Panc1 (cell line): Measurements from ENCODE around the gene KCNQ1. TPM values are rescaled to one million over a fixed set of nuclear protein-coding genes. Genes with fewer than 3 reads are reported as not detected.

ENCODE experiments used
- ATAC-seq: fragments of 200-7000 bp; cut with Tn5 transposase; 2 replicates; pipeline ENCODE4 v1.9.1; 2020; ENCODE audit warnings: mild to moderate bottlenecking, moderate library complexity
- BruUV-seq: library from RNA; stranded (reverse); fragments of 400-500 nt; replicated peaks from 2 replicates; lab custom pipeline; 2021; lab: Mats Ljungman, UMichigan
- CTCF ChIA-PET: fragments of 300-600 bp; sonication (Branson Sonifier 250); formaldehyde crosslinking; loops from one replicate; lab custom pipeline; 2022; ENCODE audit warnings: antibody characterized with exemption; lab: Charles Lee
- POLR2A ChIA-PET: fragments of 300-600 bp; sonication (Branson Sonifier 250); formaldehyde crosslinking; loops from one replicate; lab custom pipeline; 2022; ENCODE audit warnings: antibody characterized with exemption; lab: Charles Lee
- DNase-seq: peaks from one replicate; pipeline ENCODE4 v3.0.0-alpha.2; 2010; ENCODE audit warnings: low read depth, low spot score
- H3K27ac ChIP-seq: 2 replicates; pipeline ENCODE4 v1.5.1; 2011; ENCODE audit warnings: mild to moderate bottlenecking, low read length, inconsistent platforms
- H3K27me3 ChIP-seq: fragments of 200-500 bp; sonication (Bioruptor generic); 2 replicates; pipeline ENCODE4 v1.6.0; 2014; ENCODE audit warnings: low read length, inconsistent platforms; ENCODE audit not compliant: control insufficient read depth, insufficient read depth
- H3K36me3 ChIP-seq: fragments of 200-500 bp; sonication (Bioruptor generic); 2 replicates; pipeline ENCODE4 v1.5.1; 2014; ENCODE audit warnings: inconsistent platforms, mild to moderate bottlenecking, low read length, moderate library complexity; ENCODE audit not compliant: control insufficient read depth, insufficient read depth
- H3K4me1 ChIP-seq: 2 replicates; pipeline ENCODE4 v1.5.1; 2011; ENCODE audit warnings: inconsistent platforms, mild to moderate bottlenecking, low read length, moderate library complexity; ENCODE audit not compliant: control insufficient read depth, insufficient read depth
- H3K4me3 ChIP-seq, 2 experiments: 2 replicates each; pipeline ENCODE4 v1.5.1; 2011 to 2012; ENCODE audit warnings: low read depth in 2 of 2, low read length in 2 of 2, mild to moderate bottlenecking in 2 of 2, inconsistent platforms in 1 of 2, moderate library complexity in 1 of 2
- H3K9me3 ChIP-seq: fragments of 200-500 bp; sonication (Bioruptor generic); 2 replicates; pipeline ENCODE4 v1.5.1; 2014; ENCODE audit warnings: low read depth, mild to moderate bottlenecking, inconsistent platforms, low read length, moderate library complexity; ENCODE audit not compliant: control insufficient read depth, insufficient read depth
- POLR2AphosphoS5 ChIP-seq: IDR thresholded peaks from 2 replicates; pipeline ENCODE4 v1.6.1; 2012; ENCODE audit warnings: mild to moderate bottlenecking, low read depth, low read length, moderate library complexity
- SIN3A ChIP-seq: IDR thresholded peaks from 2 replicates; pipeline ENCODE4 v1.6.1; 2012; ENCODE audit warnings: low read depth, mild to moderate bottlenecking, low read length, moderate library complexity, borderline replicate concordance; ENCODE audit not compliant: insufficient read depth
- TCF7L2 ChIP-seq: IDR thresholded peaks from 2 replicates; pipeline ENCODE4 v1.6.1; 2011; ENCODE audit warnings: mild to moderate bottlenecking, low read depth, low read length, inconsistent platforms
- in situ Hi-C: cut with HindIII; loops from 2 replicates; pipeline ENCODE4 v1.10.0; 2016; ENCODE audit warnings: low sequenced_read_pairs, low pct_unique_long_range_greater_than_20kb
- intact Hi-C: fragments of 100-400 bp; cut with micrococcal nuclease; formaldehyde crosslinking; loops from one replicate; pipeline ENCODE4 v1.10.0; 2022; ENCODE audit not compliant: unreplicated experiment
- total RNA-seq: library from RNA; stranded (reverse); gene quantifications from one replicate; pipeline ENCODE4 v1.2.1, GENCODE V29; 2021; ENCODE audit not compliant: unreplicated experiment
- TF ChIP-seq, protein P1 (sequence below): fragments of 450-650 bp; IDR thresholded peaks from 2 replicates; pipeline ENCODE4 v1.5.1; 2017; ENCODE audit warnings: mild to moderate bottlenecking
- TF ChIP-seq, protein P2 (sequence below), 2 experiments: IDR thresholded peaks; 2 replicates each; pipeline ENCODE4 v1.6.1; 2011 to 2012; ENCODE audit warnings: low read depth in 2 of 2, control low read depth in 1 of 2, low read length in 1 of 2, mild to moderate bottlenecking in 1 of 2, moderate library complexity in 1 of 2; ENCODE audit not compliant: insufficient read depth in 1 of 2

KCNQ1 gene
- total RNA-seq, 1 experiment from 2014 or later, result 1.0 TPM

DNA sequence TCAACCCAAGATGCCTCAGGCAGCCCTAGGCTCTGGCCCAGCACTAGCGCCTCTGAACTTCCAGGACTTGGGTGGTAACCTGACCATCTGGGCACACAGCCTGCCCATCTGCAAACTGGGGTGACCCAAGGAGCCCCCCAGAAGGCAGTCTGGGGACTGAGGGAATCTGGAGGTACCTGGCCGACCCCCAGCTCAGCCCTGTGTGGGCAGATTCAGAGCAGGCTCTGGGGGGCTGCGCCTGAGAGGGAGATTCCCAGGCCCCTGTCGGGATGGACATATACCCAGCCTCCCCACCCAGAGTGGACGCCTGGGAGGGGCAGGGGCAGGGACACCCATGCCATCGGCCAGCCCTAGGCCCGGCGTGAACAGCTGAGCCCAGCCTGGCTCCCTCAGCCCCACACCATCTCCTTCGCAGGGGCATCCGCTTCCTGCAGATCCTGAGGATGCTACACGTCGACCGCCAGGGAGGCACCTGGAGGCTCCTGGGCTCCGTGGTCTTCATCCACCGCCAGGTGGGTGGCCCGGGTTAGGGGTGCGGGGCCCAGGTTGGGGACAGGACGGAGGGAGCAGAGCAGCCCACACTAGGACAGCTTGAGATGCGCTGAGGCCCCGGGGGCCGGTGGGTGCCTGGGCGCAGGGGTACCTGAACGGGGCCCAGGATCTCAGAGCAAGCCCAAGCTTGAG, 126.9 kb downstream of the KCNQ1 start:
- ChIA-PET CTCF (no interaction called here), POLR2A (no interaction called here)
- TF ChIP-seq SIN3A, result no peak
- TF ChIP-seq, protein P1, sequence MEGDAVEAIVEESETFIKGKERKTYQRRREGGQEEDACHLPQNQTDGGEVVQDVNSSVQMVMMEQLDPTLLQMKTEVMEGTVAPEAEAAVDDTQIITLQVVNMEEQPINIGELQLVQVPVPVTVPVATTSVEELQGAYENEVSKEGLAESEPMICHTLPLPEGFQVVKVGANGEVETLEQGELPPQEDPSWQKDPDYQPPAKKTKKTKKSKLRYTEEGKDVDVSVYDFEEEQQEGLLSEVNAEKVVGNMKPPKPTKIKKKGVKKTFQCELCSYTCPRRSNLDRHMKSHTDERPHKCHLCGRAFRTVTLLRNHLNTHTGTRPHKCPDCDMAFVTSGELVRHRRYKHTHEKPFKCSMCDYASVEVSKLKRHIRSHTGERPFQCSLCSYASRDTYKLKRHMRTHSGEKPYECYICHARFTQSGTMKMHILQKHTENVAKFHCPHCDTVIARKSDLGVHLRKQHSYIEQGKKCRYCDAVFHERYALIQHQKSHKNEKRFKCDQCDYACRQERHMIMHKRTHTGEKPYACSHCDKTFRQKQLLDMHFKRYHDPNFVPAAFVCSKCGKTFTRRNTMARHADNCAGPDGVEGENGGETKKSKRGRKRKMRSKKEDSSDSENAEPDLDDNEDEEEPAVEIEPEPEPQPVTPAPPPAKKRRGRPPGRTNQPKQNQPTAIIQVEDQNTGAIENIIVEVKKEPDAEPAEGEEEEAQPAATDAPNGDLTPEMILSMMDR, result no peak
- TF ChIP-seq TCF7L2, result no peak
- TF ChIP-seq, protein P2, sequence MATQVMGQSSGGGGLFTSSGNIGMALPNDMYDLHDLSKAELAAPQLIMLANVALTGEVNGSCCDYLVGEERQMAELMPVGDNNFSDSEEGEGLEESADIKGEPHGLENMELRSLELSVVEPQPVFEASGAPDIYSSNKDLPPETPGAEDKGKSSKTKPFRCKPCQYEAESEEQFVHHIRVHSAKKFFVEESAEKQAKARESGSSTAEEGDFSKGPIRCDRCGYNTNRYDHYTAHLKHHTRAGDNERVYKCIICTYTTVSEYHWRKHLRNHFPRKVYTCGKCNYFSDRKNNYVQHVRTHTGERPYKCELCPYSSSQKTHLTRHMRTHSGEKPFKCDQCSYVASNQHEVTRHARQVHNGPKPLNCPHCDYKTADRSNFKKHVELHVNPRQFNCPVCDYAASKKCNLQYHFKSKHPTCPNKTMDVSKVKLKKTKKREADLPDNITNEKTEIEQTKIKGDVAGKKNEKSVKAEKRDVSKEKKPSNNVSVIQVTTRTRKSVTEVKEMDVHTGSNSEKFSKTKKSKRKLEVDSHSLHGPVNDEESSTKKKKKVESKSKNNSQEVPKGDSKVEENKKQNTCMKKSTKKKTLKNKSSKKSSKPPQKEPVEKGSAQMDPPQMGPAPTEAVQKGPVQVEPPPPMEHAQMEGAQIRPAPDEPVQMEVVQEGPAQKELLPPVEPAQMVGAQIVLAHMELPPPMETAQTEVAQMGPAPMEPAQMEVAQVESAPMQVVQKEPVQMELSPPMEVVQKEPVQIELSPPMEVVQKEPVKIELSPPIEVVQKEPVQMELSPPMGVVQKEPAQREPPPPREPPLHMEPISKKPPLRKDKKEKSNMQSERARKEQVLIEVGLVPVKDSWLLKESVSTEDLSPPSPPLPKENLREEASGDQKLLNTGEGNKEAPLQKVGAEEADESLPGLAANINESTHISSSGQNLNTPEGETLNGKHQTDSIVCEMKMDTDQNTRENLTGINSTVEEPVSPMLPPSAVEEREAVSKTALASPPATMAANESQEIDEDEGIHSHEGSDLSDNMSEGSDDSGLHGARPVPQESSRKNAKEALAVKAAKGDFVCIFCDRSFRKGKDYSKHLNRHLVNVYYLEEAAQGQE (IDR thresholded peaks at IDR 0.05; ENCODE audit: insufficient read depth in 1 of 2, low read depth in 2 of 2, low read length in 1 of 2), result no peak
- no peak for TF ChIP-seq POLR2AphosphoS5
- Histone ChIP-seq H3K4me3 (no peak overlapping the region), H3K27me3 (no peaks in the 10 kb centered on the region), H3K9me3 (no peaks in the 10 kb centered on the region), H3K36me3 (no peaks in the 10 kb centered on the region), H3K4me1 (no peaks in the 10 kb centered on the region), H3K27ac (no peak overlapping the region)
- ATAC-seq (no peak), DNase-seq (no peak)
- BruUV-seq, result no TSS peak
- intact Hi-C loops, result no loop called here
- in situ Hi-C loops, result no loop called here

DNA sequence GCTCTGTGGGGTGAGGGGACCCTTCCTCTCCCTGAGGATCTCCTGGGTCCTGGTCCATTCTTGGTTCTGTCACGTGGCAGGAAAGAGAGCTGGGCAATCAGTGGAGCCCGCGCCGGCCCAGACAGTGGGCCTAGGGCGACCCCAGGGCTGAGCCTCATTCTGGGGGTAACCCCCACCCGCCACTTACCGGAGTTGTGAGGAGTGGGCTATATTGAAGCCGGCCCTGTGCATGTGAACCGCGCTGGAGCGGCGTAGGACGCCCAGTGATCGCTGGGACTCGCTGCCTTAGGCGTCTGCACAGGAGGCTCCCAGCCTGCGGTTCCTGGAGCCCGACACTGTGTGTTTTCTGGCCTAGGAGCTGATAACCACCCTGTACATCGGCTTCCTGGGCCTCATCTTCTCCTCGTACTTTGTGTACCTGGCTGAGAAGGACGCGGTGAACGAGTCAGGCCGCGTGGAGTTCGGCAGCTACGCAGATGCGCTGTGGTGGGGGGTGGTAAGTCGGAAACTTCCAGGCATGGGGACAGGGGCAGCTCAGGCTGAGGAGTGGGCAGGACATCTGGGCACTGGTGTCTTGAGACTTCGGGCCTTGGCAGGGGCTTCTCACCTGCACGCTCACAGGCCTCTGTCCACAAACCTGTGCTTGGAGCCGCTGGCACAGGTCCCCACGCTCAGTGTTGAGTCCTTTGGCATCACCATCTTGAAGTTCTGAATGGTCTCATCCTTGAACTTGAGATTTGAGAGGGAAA, 127.9 kb downstream of the KCNQ1 start:
- POLR2A ChIA-PET, result no interaction called here

More for the DNA sequence above, 127.9 kb downstream of the KCNQ1 start:
- ATAC-seq (no peak), DNase-seq (no peak)
- Histone ChIP-seq H3K9me3 (no peaks in the 10 kb centered on the region), H3K36me3 (no peaks in the 10 kb centered on the region), H3K27me3 (no peaks in the 10 kb centered on the region), H3K27ac (no peak overlapping the region), H3K4me1 (no peaks in the 10 kb centered on the region), H3K4me3 (no peak overlapping the region)
- in situ Hi-C loops (no loop called here), intact Hi-C loops (no loop called here)
- TF ChIP-seq TCF7L2 (no peak), POLR2AphosphoS5 (no peak), SIN3A (no peak)
- TF ChIP-seq, protein P2 (IDR thresholded peaks at IDR 0.05; ENCODE audit: insufficient read depth in 1 of 2, low read depth in 2 of 2, low read length in 1 of 2), result no peak
- TF ChIP-seq, protein P1, result no peak
- CTCF ChIA-PET, result no interaction called here
- no TSS peak for BruUV-seq
